ENCODE results near the gene SPAAR. TPM values are rescaled to one million over a fixed set of nuclear protein-coding genes. Genes with fewer than 3 reads are reported as not detected.

The SPAAR gene
- total RNA-seq, 1 experiment from 2014 or later, result 0.37 TPM

- ChIA-PET CTCF (no interaction called here), POLR2A (ENCODE audit: low non-redundant PET) (no interaction called here)
- Histone ChIP-seq H3K4me1 (ENCODE audit: insufficient read depth, low read length, poor library complexity, severe bottlenecking) (no peaks in the 10 kb centered on the region), H3K4me3 (ENCODE audit: low read depth, low read length, poor library complexity, severe bottlenecking) (no peak overlapping the region), H3K36me3 (ENCODE audit: insufficient read depth, low read length, poor library complexity, severe bottlenecking) (no peaks in the 10 kb centered on the region), H3K9me3 (ENCODE audit: low read depth, low read length, poor library complexity, severe bottlenecking) (no peaks in the 10 kb centered on the region), H3K27me3 (replicated peaks; ENCODE audit: insufficient read depth, low read depth, low read length, poor library complexity) (no peaks in the 10 kb centered on the region), H3K27ac (ENCODE audit: low read depth, low read length, poor library complexity, severe bottlenecking) (no peak overlapping the region)
- TF ChIP-seq EZH2 (IDR thresholded peaks at IDR 0.05; ENCODE audit: borderline replicate concordance, low read depth, low read length, poor library complexity, severe bottlenecking), result no peak
- no peak for TF ChIP-seq CTCF (conservative IDR thresholded peaks at IDR 0.05; ENCODE audit: low read depth, low read length)
- no TSS peak for BruUV-seq (replicated peaks)
- DNase-seq (ENCODE audit: low spot score), result no peak
- intact Hi-C loops (cut with micrococcal nuclease; ENCODE audit: unreplicated experiment), result no loop called here
Observed at GRCh38 chr9:35935755-35936509, 26.6 kb downstream of the SPAAR start.

GRCh38 chr9:35937227-35937626, 27.9 kb downstream of the SPAAR start:
- Histone ChIP-seq H3K27ac (ENCODE audit: low read depth, low read length, poor library complexity, severe bottlenecking) (no peak overlapping the region), H3K27me3 (replicated peaks; ENCODE audit: insufficient read depth, low read depth, low read length, poor library complexity) (no peaks in the 10 kb centered on the region), H3K36me3 (ENCODE audit: insufficient read depth, low read length, poor library complexity, severe bottlenecking) (no peaks in the 10 kb centered on the region), H3K4me3 (ENCODE audit: low read depth, low read length, poor library complexity, severe bottlenecking) (no peak overlapping the region), H3K4me1 (ENCODE audit: insufficient read depth, low read length, poor library complexity, severe bottlenecking) (no peaks in the 10 kb centered on the region), H3K9me3 (ENCODE audit: low read depth, low read length, poor library complexity, severe bottlenecking) (no peaks in the 10 kb centered on the region)
- intact Hi-C loops (cut with micrococcal nuclease; ENCODE audit: unreplicated experiment), result no loop called here
- TF ChIP-seq EZH2 (IDR thresholded peaks at IDR 0.05; ENCODE audit: borderline replicate concordance, low read depth, low read length, poor library complexity, severe bottlenecking) (no peak), CTCF (conservative IDR thresholded peaks at IDR 0.05; ENCODE audit: low read depth, low read length) (no peak)
- no peak for DNase-seq (ENCODE audit: low spot score)
- CTCF ChIA-PET, result no interaction called here
- POLR2A ChIA-PET (ENCODE audit: low non-redundant PET), result no interaction called here
- BruUV-seq (replicated peaks), result no TSS peak

GRCh38 chr9:35938474-35939356, 29.4 kb downstream of the SPAAR start:
- no TSS peak for BruUV-seq (replicated peaks)
- Histone ChIP-seq H3K27me3 (replicated peaks; ENCODE audit: insufficient read depth, low read depth, low read length, poor library complexity) (no peaks in the 10 kb centered on the region), H3K36me3 (ENCODE audit: insufficient read depth, low read length, poor library complexity, severe bottlenecking) (no peaks in the 10 kb centered on the region), H3K4me3 (ENCODE audit: low read depth, low read length, poor library complexity, severe bottlenecking) (no peak overlapping the region), H3K9me3 (ENCODE audit: low read depth, low read length, poor library complexity, severe bottlenecking) (no peaks in the 10 kb centered on the region), H3K27ac (ENCODE audit: low read depth, low read length, poor library complexity, severe bottlenecking) (no peak overlapping the region), H3K4me1 (ENCODE audit: insufficient read depth, low read length, poor library complexity, severe bottlenecking) (no peaks in the 10 kb centered on the region)
- POLR2A ChIA-PET (ENCODE audit: low non-redundant PET), result no interaction called here
- CTCF ChIA-PET, result no interaction called here
- intact Hi-C loops (cut with micrococcal nuclease; ENCODE audit: unreplicated experiment), result no loop called here
- no peak for TF ChIP-seq EZH2 (IDR thresholded peaks at IDR 0.05; ENCODE audit: borderline replicate concordance, low read depth, low read length, poor library complexity, severe bottlenecking)
- no peak for TF ChIP-seq CTCF (conservative IDR thresholded peaks at IDR 0.05; ENCODE audit: low read depth, low read length)
- no peak for DNase-seq (ENCODE audit: low spot score)

Data from A673 (cell line).